CD4-positive, alpha-beta memory T cell (primary cell): Measurements from ENCODE around the gene KCTD16. TPM values are rescaled to one million over a fixed set of nuclear protein-coding genes. Genes with fewer than 3 reads are reported as not detected.

Experiments used
- CTCF ChIA-PET: fragments of 350-600 bp; sonication (Branson Sonifier 250); formaldehyde crosslinking; loops from one replicate; lab custom pipeline; 2021; ENCODE audit warnings: inconsistent platforms; ENCODE audit not compliant: partially characterized antibody; lab: Charles Lee
- POLR2A ChIA-PET: fragments of 350-600 bp; sonication (Branson Sonifier 250); formaldehyde crosslinking; loops from one replicate; lab custom pipeline; 2021; ENCODE audit not compliant: partially characterized antibody; lab: Charles Lee
- DNase-seq, 5 donors: peaks; one replicate each; pipeline versions ENCODE4 v3.0.0 to v3.0.0-alpha.2; 2020 to 2022; ENCODE audit warnings: mixed read lengths in 1 of 5
- H3K27ac ChIP-seq: one replicate; pipeline ENCODE4 v1.7.0; 2013; ENCODE audit warnings: low read depth, low read length
- H3K27me3 ChIP-seq: 2 replicates; pipeline ENCODE4 v1.7.0; 2013; ENCODE audit warnings: mild to moderate bottlenecking, low read length, moderate library complexity; ENCODE audit not compliant: insufficient read depth
- H3K36me3 ChIP-seq: 2 replicates; pipeline ENCODE4 v1.7.0; 2013; ENCODE audit warnings: mild to moderate bottlenecking, low read length, moderate library complexity; ENCODE audit not compliant: insufficient read depth
- H3K4me1 ChIP-seq: 2 replicates; pipeline ENCODE4 v1.7.0; 2013; ENCODE audit warnings: mild to moderate bottlenecking, low read length, moderate library complexity; ENCODE audit not compliant: insufficient read depth
- H3K4me3 ChIP-seq, 2 donors: one replicate each; pipeline ENCODE4 v1.7.0; 2013; ENCODE audit warnings: low read length in 2 of 2, mild to moderate bottlenecking in 1 of 2
- H3K9me3 ChIP-seq, 2 donors: one replicate each; pipeline ENCODE4 v1.7.0; 2013; ENCODE audit warnings: low read length in 2 of 2, control low read depth in 1 of 2; ENCODE audit not compliant: control insufficient read depth in 1 of 2
- H3K27ac Mint-ChIP-seq, 7 donors: one replicate each; pipeline ENCODE4 v1.8.0; 2020 to 2021; ENCODE audit warnings: mixed read lengths in 7 of 7, mild to moderate bottlenecking in 6 of 7, inconsistent platforms in 3 of 7, moderate library complexity in 3 of 7
- H3K27me3 Mint-ChIP-seq, 2 donors: one replicate each; pipeline ENCODE4 v1.8.0; 2020 to 2021; ENCODE audit warnings: mixed read lengths in 2 of 2
- H3K36me3 Mint-ChIP-seq, 2 donors: one replicate each; pipeline ENCODE4 v1.8.0; 2020 to 2021; ENCODE audit warnings: mixed read lengths in 2 of 2, inconsistent platforms in 1 of 2, mild to moderate bottlenecking in 1 of 2
- H3K4me1 Mint-ChIP-seq, 4 donors: one replicate each; pipeline ENCODE4 v1.8.0; 2020 to 2021; ENCODE audit warnings: mixed read lengths in 4 of 4, mild to moderate bottlenecking in 1 of 4
- H3K4me3 Mint-ChIP-seq, 8 donors: one replicate each; pipeline ENCODE4 v1.8.0; 2020 to 2021; ENCODE audit warnings: mixed read lengths in 8 of 8, mild to moderate bottlenecking in 7 of 8, moderate library complexity in 6 of 8, inconsistent platforms in 3 of 8
- H3K9me3 Mint-ChIP-seq, 8 donors: one replicate each; pipeline ENCODE4 v1.8.0; 2020 to 2021; ENCODE audit warnings: mixed read lengths in 8 of 8, mild to moderate bottlenecking in 5 of 8, inconsistent platforms in 3 of 8, moderate library complexity in 1 of 8
- intact Hi-C: fragments of 100-400 bp; cut with micrococcal nuclease; formaldehyde crosslinking; loops from one replicate; pipeline ENCODE4 v1.15.1; 2023
- polyA plus RNA-seq, 2 donors: library from polyadenylated mRNA; unstranded; fragments of 300-500 nt; fragmentation: Illumina TruSeq; gene quantifications; one replicate each; pipeline ENCODE4 v1.2.3, GENCODE V29; 2021
- total RNA-seq, 2 experiments: library from RNA; stranded (reverse); gene quantifications; one replicate each; pipeline ENCODE4 v1.2.3, GENCODE V29; 2021

Gene KCTD16
- total and polyA plus RNA-seq, 4 experiments from 2014 or later = 0.03 to 0.20 (median 0.14) TPM; not detected in 1

DNA sequence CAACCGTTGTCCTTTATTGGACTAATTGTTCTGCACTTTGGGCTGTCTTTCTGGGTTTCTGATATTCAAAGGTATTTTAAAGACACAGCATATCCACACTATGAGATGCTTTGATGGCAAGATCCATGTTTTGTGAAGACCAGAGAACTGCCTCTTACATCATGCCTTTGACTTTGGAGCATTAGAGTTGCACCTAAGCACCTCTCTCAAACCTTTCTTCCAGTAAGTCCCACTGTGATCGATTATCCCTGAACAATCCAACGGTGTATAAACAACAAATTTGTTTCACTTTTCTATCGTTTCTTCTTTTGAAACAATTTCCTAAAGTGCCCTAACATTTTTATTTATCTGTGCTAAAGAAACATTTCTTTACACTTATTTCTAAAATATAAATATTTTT lies 144.4 kb downstream of the KCTD16 start:
- Histone ChIP-seq H3K9me3 (no peaks in the 10 kb centered on the region), H3K4me3 (no peak overlapping the region), H3K4me1 (no peaks in the 10 kb centered on the region), H3K36me3 (no peaks in the 10 kb centered on the region), H3K27me3 (no peaks in the 10 kb centered on the region), H3K27ac (no peak overlapping the region)
- H3K27ac Mint-ChIP-seq = no peak overlapping the region
- ChIA-PET CTCF (no interaction called here), POLR2A (no interaction called here)
- H3K4me1 Mint-ChIP-seq = no peaks in the 10 kb centered on the region
- no peaks in the 10 kb centered on the region for H3K36me3 Mint-ChIP-seq
- H3K9me3 Mint-ChIP-seq = no peaks in the 10 kb centered on the region
- H3K4me3 Mint-ChIP-seq = no peak overlapping the region
- no peak for DNase-seq
- intact Hi-C loops = no loop called here
- H3K27me3 Mint-ChIP-seq = peaks cover 0 to 2% of the 10 kb centered on the region in 2 donors

DNA sequence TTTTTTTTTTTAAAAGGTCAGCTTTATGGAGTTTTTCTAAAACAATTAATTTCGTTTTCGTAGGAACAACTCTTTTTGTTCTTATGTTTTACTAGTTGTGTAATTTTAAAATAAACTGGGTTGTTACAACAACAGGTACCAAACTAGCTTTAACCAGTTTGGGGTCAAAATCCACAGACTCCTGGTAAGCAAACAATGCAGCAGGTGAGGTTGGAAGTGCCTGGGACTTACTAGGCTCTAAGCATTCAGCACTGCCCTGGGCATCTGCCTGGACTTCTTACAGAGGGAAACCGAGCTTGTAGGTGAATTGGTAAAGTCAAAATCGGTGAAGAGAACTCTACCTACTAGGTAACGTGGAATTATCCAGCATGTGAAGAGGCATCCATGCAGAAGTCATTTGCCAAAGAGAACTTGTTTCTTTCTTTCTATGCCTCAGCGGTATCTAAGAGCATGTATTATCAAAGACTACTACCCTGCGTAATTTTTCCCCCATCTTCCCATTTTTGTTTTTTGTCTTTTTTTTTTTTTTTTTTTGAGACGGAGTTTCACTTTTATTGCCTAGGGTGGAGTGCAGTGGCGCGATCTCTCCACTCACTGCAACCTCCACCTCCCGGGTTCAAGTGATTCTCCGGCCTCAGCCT lies 145.4 kb downstream of the KCTD16 start:
- Histone ChIP-seq H3K36me3 (no peaks in the 10 kb centered on the region), H3K27me3 (no peaks in the 10 kb centered on the region), H3K4me3 (no peak overlapping the region), H3K4me1 (no peaks in the 10 kb centered on the region), H3K27ac (no peak overlapping the region), H3K9me3 (no peaks in the 10 kb centered on the region)
- ChIA-PET POLR2A (no interaction called here), CTCF (no interaction called here)
- no peak for DNase-seq
- Mint-ChIP-seq H3K27me3 (peaks cover 0 to 2% of the 10 kb centered on the region in 2 donors), H3K36me3 (no peaks in the 10 kb centered on the region), H3K9me3 (no peaks in the 10 kb centered on the region), H3K4me1 (no peaks in the 10 kb centered on the region), H3K4me3 (no peak overlapping the region), H3K27ac (no peak overlapping the region)
- intact Hi-C loops = no loop called here

DNA sequence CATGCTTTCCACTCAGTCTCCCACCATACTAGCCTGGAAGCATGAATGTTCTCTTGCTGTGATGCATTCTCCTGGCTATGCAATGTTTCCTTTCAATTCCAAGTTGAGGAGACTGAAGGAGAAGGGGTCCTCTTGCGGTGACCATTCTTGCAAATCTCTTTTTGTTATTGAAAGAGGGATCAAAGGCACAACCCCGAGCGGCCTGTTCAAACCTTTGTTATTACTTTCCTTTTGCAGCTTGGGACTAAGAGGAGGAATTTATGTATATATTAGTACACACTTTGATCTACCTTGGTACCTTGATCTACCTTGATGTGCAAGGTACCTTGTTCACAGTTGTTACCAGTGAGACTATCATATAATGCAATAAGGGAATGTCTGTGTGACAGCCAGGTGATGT lies 147.3 kb downstream of the KCTD16 start:
- H3K36me3 Mint-ChIP-seq = no peaks in the 10 kb centered on the region
- H3K4me1 Mint-ChIP-seq = no peaks in the 10 kb centered on the region
- H3K4me1 ChIP-seq = no peaks in the 10 kb centered on the region
- POLR2A ChIA-PET = no interaction called here
- intact Hi-C loops = no loop called here
- H3K4me3 ChIP-seq = no peak overlapping the region
- H3K4me3 Mint-ChIP-seq = no peak overlapping the region
- H3K27me3 ChIP-seq = no peaks in the 10 kb centered on the region
- CTCF ChIA-PET = no interaction called here
- no peak overlapping the region for H3K27ac Mint-ChIP-seq
- H3K27ac ChIP-seq = no peak overlapping the region
- H3K9me3 ChIP-seq = no peaks in the 10 kb centered on the region
- peaks cover 1 to 3% of the 10 kb centered on the region in 2 donors for H3K27me3 Mint-ChIP-seq
- DNase-seq = no peak
- H3K36me3 ChIP-seq = no peaks in the 10 kb centered on the region
- no peaks in the 10 kb centered on the region for H3K9me3 Mint-ChIP-seq

DNA sequence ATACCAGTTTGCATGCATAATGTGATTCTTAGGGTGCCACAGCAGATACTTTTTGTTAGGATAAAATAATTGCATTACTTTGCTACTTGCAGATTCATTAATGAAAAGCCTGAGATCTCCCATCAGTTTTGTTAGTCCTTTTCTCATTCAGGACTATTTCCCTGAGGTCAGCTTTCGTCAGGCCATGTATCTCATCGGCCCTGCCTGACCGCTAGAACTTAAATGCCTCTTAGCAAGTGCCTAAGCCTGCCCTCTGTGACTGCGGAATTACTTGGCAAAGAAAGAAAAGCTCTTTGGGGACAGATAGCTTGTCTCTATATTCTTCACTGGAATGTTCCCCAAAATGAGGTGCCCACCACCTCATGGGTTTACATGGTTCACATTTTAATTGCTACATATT lies 147.8 kb downstream of the KCTD16 start:
- Histone ChIP-seq H3K4me1 (no peaks in the 10 kb centered on the region), H3K9me3 (no peaks in the 10 kb centered on the region), H3K27ac (no peak overlapping the region), H3K36me3 (no peaks in the 10 kb centered on the region), H3K4me3 (no peak overlapping the region), H3K27me3 (no peaks in the 10 kb centered on the region)
- CTCF ChIA-PET = no interaction called here
- Mint-ChIP-seq H3K4me1 (no peaks in the 10 kb centered on the region), H3K9me3 (no peaks in the 10 kb centered on the region), H3K27me3 (peaks cover 3 to 5% of the 10 kb centered on the region in 2 donors), H3K27ac (no peak overlapping the region), H3K36me3 (no peaks in the 10 kb centered on the region), H3K4me3 (no peak overlapping the region)
- DNase-seq = no peak
- intact Hi-C loops = no loop called here
- POLR2A ChIA-PET = no interaction called here

DNA sequence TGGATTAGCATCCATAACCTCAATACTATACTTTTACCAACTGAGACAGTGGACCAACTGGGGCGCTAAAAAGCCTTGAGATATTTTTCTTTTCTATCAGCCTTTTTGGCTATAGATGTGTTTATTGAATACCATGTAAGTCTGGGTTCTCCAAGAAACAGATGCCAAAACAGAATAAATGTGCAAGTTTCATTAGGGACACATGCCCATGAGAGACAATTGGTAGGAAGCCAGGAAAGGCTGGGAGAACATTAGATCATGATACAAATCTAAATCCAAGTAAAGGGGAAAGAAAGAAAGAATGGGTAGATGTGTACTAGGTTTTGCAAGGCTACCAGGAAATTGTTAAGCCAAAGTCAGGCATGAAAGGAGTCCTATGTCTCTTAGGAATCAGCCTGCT lies 152.5 kb downstream of the KCTD16 start:
- Mint-ChIP-seq H3K27me3 (peaks cover 2 to 5% of the 10 kb centered on the region in 2 donors), H3K9me3 (no peaks in the 10 kb centered on the region), H3K27ac (no peak overlapping the region), H3K36me3 (no peaks in the 10 kb centered on the region), H3K4me3 (no peak overlapping the region), H3K4me1 (no peaks in the 10 kb centered on the region)
- Histone ChIP-seq H3K27me3 (no peaks in the 10 kb centered on the region), H3K27ac (no peak overlapping the region), H3K4me3 (no peak overlapping the region), H3K9me3 (no peaks in the 10 kb centered on the region), H3K4me1 (no peaks in the 10 kb centered on the region), H3K36me3 (no peaks in the 10 kb centered on the region)
- intact Hi-C loops = no loop called here
- POLR2A ChIA-PET = no interaction called here
- CTCF ChIA-PET = no interaction called here
- no peak for DNase-seq

GRCh38 chr5:144325532-144325931 lies 154.9 kb downstream of the KCTD16 start:
- H3K27me3 ChIP-seq = no peaks in the 10 kb centered on the region
- CTCF ChIA-PET = no interaction called here
- Mint-ChIP-seq H3K4me3 (no peak overlapping the region), H3K27me3 (peaks cover 2 to 5% of the 10 kb centered on the region in 2 donors), H3K4me1 (no peaks in the 10 kb centered on the region), H3K27ac (no peak overlapping the region), H3K9me3 (no peaks in the 10 kb centered on the region), H3K36me3 (no peaks in the 10 kb centered on the region)
- H3K4me3 ChIP-seq = no peak overlapping the region
- H3K9me3 ChIP-seq = no peaks in the 10 kb centered on the region
- H3K27ac ChIP-seq = no peak overlapping the region
- intact Hi-C loops = no loop called here
- H3K4me1 ChIP-seq = no peaks in the 10 kb centered on the region
- H3K36me3 ChIP-seq = no peaks in the 10 kb centered on the region
- POLR2A ChIA-PET = no interaction called here
- no peak for DNase-seq

- no peaks in the 10 kb centered on the region for H3K9me3 ChIP-seq
- Mint-ChIP-seq H3K27me3 (no peaks in the 10 kb centered on the region), H3K9me3 (no peaks in the 10 kb centered on the region), H3K27ac (no peak overlapping the region), H3K4me1 (no peaks in the 10 kb centered on the region), H3K36me3 (no peaks in the 10 kb centered on the region), H3K4me3 (no peak overlapping the region)
- intact Hi-C loops = no loop called here
- ChIA-PET POLR2A (no interaction called here), CTCF (no interaction called here)
- no peak overlapping the region for H3K27ac ChIP-seq
- no peak overlapping the region for H3K4me3 ChIP-seq
- H3K27me3 ChIP-seq = no peaks in the 10 kb centered on the region
- no peaks in the 10 kb centered on the region for H3K4me1 ChIP-seq
- H3K36me3 ChIP-seq = no peaks in the 10 kb centered on the region
- no peak for DNase-seq
These were observed 157.8 kb downstream of the KCTD16 start for GRCh38 chr5:144328494-144328893.

DNA sequence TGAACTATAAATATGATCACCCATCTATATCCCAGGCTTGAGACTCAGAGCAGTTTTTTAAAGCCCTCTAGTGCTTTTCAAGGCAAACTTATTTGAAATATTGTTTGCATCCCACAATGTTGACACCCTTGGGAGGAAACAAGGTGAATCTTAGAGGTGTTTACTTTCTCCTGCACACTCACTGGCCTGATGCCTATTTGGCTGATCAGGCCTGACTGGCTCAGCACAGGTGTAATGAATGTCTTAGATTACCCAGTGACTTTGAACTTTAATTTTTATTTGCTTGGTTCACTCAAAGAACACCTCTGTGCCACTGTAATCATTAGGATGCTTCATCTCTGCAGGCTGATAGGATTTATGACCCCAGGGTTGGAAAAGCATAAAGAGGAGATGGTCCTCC lies 158.3 kb downstream of the KCTD16 start:
- Mint-ChIP-seq H3K27ac (no peak overlapping the region), H3K4me3 (no peak overlapping the region), H3K4me1 (no peaks in the 10 kb centered on the region), H3K9me3 (no peaks in the 10 kb centered on the region), H3K36me3 (no peaks in the 10 kb centered on the region), H3K27me3 (no peaks in the 10 kb centered on the region)
- Histone ChIP-seq H3K36me3 (no peaks in the 10 kb centered on the region), H3K27me3 (no peaks in the 10 kb centered on the region), H3K9me3 (no peaks in the 10 kb centered on the region), H3K4me1 (no peaks in the 10 kb centered on the region), H3K4me3 (no peak overlapping the region), H3K27ac (no peak overlapping the region)
- DNase-seq = no peak
- intact Hi-C loops = no loop called here
- ChIA-PET CTCF (no interaction called here), POLR2A (no interaction called here)
